SKM-1 (cell line): Measurements from ENCODE around the gene MCFD2.
"Not testable (repeated sequence)": the region's sequence is repeated elsewhere in the genome, so short reads cannot be mapped to it uniquely, and the experiment has no call there.

Experiments used
- DNase-seq: peaks from one replicate; lab custom pipeline; 2025; ENCODE audit not compliant: unreplicated experiment; lab: John Stamatoyannopoulos, UW

The MCFD2 gene

DNA sequence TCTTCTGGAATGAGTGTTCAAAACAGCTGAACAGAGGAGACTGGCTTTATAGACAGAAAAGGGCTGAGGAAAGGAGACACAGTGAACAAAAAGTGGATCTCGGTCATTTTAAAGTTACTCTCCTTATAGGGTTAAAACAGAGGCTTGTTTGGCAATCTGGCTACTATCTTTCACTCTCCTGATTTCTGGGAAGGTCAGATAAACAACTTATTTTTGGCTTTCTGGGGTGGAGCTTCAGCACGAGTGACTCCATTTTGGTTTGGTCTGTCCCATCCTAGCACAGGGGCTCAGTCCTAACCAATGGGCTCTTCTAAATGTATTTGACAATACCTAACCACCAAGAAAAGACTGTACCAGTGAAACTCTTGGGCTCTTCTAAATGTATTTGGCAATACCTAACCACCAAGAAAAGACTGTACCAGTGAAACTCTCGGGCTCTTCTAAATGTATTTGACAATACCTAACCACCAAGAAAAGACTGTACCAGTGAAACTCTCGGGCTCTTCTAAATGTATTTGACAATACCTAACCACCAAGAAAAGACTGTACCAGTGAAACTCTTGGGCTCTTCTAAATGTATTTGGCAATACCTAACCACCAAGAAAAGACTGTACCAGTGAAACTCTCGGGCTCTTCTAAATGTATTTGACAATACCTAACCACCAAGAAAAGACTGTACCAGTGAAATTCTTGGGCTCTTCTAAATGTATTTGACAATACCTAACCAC lies 39.5 kb downstream of the MCFD2 start:
- DNase-seq = not testable (repeated sequence)

GRCh38 chr2:46875226-46875899 lies 40.2 kb downstream of the MCFD2 start:
- no peak for DNase-seq

DNA sequence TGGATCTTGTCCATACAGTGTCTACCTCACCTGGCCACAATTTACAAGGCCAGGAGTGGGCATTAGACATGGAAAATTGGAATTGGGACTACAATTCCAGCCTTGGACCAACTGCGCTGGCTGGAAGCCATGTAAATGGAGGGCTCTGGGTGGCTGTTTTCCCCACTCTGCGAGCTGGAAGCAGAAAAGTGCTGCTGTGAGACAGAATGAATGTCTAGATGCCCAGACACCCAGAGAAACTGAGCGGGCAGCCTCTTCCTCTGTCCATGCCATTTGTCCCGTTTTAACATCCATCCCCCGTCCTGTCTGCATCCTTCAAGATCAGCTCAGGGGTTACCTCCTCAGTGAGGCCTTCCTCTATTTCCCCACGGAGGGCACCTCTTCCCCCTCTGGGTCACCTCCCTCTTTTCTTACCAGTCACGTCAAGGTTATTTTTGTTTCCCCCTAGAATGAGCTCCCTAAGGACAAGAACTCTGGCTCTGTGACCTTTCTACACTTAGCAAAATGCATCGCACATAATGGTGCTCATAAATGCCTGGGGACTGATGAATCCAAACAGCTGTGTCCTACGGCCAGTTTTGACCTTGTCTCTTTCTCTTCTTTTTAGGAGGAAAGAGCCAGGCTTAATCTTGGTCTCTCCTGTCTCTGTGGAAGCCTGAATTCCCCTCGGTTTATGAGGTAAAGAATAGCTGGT lies 41.2 kb downstream of the MCFD2 start:
- no peak for DNase-seq

DNA sequence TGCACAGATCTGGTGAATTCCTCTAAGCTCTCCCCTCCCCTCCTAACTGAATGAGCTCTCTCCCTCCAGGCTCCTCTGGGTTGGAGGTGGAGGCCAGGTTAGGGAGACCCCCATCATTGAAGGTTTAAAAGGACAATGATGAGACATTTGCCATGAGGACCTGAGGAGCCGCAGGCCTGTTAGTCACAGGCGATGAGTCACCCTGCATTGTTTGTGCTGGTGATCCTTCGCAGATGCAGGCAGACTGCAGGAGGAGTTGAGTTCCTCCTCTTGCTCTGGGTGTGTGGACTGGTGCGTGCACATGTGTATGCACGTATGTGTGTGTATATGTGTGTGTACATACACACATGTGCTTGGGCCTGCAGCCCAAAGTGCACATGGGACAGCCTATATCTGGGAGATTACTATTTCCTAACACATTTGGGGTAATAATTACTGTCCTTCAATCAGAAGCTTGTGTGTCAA lies 42.0 kb downstream of the MCFD2 start:
- DNase-seq = no peak

DNA sequence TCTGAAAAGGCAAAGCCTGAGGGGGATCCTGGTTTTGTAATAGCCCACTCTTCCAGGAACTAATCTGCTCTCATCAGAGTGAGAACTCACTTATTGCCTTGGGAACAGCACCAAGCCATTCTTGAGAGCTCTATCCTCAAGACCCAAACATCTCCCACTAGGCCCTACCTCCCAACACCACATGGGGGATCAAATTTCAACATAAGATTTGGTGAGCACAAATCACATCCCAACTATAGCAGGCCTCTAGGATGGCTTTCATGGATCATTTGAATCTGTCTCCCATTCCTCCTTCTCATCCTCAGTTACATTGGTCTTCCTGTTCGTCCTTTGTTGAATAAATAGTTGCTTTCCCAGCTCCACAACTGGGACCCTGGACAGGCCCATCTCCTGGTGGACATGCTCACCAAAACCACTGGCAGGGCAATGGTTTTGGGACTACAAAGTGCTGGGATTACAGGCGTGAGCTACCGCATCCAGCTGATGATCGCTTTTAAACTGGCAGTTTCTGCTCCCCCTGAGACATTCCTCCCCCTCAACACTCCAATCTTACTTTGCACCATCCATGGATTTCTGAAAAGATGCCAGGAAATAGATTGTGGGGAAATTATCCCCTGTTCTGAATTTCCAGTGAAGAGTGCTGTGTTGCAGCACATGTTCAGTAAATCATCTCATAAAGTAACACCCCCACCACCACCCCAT lies 42.6 kb downstream of the MCFD2 start:
- no peak for DNase-seq

DNA sequence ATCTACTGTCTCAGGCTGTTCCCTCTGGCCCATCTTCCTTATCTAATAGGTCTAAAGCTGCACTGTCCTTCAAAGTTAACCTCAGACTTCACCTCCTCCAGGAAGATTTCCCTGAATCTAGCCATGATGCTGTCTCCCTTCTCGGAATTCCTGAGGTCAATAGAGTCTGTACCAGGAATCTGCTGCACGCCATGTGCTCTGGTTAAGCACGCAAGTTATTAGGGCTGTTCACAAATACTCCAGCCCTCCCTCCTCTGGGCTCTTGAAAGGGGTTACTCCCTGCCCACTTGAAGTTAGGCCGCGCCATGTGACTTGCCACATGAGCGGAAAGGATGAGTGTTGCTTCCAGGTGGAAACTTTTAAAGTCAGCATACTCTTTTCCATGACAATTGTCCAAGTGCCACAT lies 43.6 kb downstream of the MCFD2 start:
- DNase-seq = no peak

DNA sequence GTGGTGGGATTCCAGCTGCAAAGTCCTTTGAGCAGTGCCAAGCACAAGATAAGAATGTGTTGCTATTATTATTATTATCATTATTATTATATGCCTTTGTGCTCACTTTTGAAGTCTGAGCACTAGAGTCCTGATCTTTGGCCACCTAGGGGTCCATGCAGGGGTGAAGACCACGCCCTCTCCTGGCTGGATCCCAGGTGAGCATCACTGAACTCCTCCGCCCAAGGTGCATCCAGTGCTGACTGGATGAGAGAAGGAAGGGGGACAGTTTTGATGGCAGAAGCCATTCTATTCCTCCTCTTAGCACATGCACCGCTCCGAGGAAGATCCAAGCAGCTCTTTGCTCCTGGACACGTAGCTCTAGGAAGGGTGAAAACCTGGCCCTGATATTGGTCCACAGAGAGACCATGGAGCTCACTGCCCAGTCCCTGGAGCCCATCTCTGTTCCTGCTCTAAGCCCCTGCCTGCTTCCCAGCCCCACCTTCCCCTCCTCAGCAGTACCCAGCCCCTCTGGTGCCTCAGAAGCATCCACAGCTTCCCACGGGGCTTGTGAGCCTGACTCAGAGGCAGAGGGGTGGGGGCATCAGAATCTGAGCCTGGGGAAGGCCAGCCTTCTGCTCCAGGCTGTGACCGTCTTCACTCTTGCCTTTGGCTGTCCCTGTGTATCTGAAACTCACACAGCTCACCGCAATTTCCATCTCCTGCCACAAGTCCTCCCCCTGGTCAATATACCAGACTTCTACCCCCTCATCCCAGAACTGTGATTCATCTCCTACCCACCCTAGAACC lies 45.4 kb downstream of the MCFD2 start:
- DNase-seq = no peak

DNA sequence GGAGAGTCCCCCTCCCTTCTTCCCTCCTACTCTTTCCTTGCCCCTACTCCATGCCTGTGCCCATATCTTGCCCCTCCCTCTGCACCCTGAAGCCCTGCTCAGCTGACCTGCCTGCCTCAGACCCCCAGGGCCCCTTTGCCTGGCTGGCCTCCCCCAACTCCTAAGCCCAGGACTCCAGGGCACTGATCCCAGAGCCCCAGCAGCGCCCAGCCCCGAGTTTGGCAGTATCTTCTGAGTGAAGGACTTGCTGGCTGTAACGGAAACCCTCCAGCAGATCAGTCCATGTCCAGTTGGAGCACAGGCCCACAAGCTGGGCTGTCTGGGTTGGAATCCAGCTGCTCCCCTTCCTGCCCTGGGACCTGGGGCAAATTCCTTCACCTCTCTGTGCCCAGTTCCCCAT lies 46.0 kb downstream of the MCFD2 start:
- no peak for DNase-seq

DNA sequence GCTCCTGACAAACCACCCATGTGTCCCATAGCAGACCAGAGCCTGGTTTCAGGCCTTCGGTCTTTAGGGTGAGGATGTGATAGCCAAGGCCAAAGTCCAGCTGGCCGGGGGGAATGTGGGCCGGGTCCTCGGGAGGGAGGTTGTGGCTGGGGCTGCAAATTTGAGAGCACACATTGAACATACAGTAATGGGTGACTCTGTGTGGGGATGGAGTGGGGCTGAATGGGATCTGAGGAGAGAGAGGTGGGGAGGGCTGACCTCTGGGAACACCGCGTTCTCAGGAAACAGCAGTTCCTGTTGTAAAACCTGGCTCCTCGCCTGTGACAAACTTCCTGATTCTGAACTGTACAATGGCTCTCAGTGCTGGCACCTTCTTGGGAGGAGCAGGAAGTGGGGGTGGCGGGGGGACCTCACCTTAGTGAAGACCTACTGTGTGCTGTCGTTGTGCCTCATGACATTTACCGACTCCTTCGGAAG lies 48.8 kb downstream of the MCFD2 start:
- no peak for DNase-seq

DNA sequence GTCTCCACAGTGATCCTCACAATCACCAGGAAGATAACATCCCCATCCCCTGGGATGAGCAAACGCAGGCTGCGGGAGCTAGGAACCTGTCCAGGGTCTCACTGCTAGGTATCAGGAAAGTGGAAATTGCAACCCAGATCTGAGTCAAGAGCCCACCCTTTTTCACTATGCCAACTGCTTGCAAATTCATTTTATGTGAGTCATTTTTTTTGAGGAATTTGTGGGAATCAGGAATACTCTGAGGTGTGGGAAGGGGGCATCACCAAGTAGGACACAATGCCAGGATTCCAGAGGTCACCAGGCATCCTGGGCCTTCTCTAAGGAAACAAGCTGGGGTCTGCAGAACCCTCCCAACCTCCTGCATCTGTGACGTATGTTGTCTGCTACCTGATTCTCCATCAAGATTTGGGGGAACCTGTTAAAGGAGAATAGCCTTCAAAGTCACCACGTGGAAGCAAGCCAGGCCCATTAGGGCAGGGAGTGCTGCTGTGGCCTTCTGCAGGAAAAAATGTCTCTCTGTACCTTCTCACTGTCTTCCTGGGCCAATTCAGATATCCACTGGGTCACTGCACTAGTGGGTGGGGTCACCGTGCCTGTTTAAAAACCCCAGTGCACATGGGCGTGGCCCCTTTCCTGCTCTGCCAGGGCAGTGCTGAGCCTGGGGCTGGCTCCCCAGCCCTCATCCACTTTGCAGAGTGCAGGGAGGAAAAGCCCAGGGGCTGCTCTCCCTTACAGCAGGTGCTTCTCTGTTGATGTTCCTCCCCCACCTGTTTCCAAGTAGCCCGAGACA lies 50.2 kb downstream of the MCFD2 start:
- no peak for DNase-seq

GRCh38 chr2:46863882-46864281 lies 51.7 kb downstream of the MCFD2 start:
- DNase-seq = no peak

DNA sequence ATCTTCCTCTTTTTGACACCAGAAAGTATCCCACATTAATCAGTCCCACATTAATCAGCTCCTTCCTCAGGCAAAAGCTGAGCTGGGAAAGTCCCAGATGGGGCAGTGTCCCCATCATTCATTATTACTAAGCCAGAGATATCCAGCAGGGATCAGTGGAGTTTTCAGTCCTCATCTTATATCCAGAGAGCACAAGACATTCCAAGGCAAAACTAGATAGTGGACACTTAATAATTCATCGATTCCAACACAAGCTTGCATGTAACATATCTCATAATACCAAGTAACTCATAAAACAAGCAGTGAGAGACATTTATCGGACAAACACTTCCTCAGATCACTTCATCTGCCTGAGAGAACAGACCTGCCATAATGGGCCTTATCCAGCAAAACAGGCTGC lies 53.1 kb downstream of the MCFD2 start:
- no peak for DNase-seq

DNA sequence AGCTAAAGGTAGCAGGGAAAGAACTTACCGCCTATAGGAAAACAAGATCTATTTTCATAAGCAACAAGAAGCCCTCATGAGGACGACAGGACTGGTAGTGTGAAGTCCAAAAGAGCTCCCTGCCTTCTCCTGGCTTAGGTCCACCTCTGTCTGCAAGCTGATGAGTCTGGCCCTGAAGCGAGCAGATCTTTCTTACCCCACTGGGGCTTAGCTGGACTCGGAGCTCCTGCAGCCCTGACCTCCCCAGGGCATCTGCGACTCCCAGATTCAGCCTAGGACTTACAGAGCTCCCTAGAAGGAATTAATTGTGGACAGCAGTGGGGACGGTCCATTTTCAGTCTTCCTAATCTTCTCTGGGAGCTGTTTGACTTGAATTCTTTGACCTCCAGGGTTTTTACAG lies 53.7 kb downstream of the MCFD2 start:
- DNase-seq = no peak

DNA sequence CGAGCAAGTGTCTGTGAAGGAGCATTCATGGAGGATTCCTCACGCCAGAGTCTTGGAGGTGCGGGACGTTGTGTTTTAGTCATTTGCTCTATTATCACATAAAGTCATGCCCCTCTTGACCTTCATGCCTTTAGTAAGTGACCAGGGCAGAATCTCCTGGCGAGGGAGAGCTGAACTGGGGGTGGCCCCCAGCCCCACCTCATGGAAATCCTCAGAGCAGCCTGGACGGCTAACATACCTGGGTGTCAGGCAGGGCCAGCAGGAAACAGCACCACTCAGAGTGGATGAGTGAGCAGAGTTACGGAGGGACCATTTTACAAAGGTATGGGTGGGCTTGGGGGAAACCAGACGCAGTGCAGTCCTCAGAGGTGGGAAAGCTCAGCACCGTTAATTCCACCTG lies 56.1 kb downstream of the MCFD2 start:
- no peak for DNase-seq

DNA sequence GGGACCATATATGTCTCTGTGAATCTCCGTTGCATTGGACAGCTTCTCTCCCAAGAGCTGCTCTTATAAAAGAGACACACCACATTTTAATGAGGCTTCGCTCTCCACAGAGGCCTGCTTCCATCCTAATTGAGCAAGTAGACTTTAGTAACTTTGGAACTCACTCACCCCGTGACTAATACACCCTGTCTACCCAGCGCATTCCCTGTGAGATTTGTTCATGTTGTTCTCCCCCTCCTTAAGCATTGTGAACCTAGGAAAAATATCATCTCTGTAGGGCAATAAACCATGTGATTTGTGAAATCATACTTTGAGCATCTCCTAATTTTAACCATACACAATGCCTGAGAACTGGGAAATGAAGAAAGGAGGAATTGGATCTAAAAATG lies 56.9 kb downstream of the MCFD2 start:
- no peak for DNase-seq

DNA sequence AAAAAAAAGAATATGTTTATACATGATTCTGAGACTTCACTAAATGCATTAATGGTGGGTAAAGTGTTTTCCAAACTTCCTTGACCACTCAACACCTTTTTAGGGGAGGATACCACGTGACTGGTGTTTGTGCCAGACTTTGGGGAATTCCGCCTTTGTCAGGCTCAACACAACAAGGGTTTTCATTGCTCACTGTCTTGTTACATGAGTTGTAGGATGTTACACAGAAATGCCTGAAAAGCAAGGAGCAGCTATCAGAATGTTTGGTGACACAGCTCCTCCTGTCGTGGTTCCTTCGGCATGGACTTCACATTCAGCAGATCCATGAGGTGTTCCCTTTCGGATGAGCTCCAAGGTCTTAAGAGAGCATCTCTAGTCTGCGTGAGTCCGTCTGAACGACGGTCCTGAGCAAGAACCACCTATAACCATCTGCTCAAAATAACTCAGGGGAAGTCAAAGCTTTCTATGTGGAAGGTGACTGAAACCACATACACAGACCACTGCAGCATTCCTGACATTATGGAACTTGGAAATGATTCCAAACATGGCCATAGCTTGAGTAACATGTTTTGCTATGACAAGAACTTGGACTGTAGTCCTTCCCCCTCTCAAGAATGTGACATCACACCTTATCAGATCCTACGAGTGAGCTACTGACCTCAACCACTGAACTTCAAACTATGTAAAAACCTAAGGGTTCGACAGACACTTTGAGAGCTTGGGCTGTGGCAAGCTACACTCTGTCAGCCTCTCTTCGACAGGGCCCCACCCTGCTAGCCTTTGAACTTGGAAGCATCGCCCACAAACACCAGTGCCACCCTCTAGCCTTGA lies 57.5 kb downstream of the MCFD2 start:
- no peak for DNase-seq

DNA sequence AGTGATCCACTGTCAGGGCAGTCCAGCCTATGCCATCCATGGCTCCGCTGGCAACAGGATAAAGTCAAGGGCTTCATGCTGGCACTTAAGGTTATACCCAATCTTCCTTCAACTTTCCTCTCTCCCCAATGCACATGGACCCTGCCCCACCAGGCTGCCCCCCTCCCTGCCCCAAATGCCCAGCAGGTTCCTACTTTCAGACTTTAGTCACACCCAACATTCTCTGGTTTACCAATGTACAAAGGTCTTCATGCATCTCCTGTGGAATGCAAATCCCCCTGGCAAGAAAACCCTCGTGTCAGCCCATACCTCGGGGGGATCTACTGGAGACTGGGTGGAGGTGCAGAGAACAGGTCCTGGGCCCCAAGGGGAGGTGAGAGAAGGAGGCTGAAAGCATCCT lies 59.3 kb downstream of the MCFD2 start:
- DNase-seq = no peak

GRCh38 chr2:46855805-46856204 lies 59.8 kb downstream of the MCFD2 start:
- no peak for DNase-seq

GRCh38 chr2:46854260-46854659 lies 61.3 kb downstream of the MCFD2 start:
- no peak for DNase-seq
